ENCODE measurements around the gene MORF4L1. TPM values are rescaled to one million over a fixed set of nuclear protein-coding genes. Genes with fewer than 3 reads are reported as not detected.

MORF4L1 gene
- total RNA-seq, 4 donors from 2014 or later: 83.6 to 293 (median 156) TPM

- Histone ChIP-seq H3K36me3 (peaks cover 0 to 88% (median 15%) of the 10 kb centered on the region in 3 donors), H3K9me3 (no peaks in the 10 kb centered on the region), H3K27ac (no peak overlapping the region), H3K4me3 (no peak overlapping the region), H3K4me1 (peaks cover 5 to 28% (median 10%) of the 10 kb centered on the region in 3 donors), H3K27me3 (no peaks in the 10 kb centered on the region)
- no peak for DNase-seq
- 58 to 59% methylated on average over 5 of the region's 5 CpGs for WGBS, 2 donors
- intact Hi-C loops (cut with DNase I): loop anchor here (5.0 kb wide), 1 partner anchor 72 kb away; no protein-coding TSS in a partner anchor
- TF ChIP-seq POLR2A (IDR thresholded peaks at IDR 0.05): no peak
- TF ChIP-seq CTCF (IDR thresholded peaks at IDR 0.05): peak; percentile 48 to 72 (median 60)
Observed at GRCh38 chr15:78909791-78910228, 37.1 kb downstream of the MORF4L1 start.

GRCh38 chr15:78910271-78910670 lies 37.6 kb downstream of the MORF4L1 start:
- no peaks in the 10 kb centered on the region for H3K27me3 ChIP-seq
- no peak overlapping the region for H3K4me3 ChIP-seq
- intact Hi-C loops (cut with DNase I): loop anchor here (5.0 kb wide), 1 partner anchor 72 kb away; no protein-coding TSS in a partner anchor
- peaks cover 5 to 33% (median 15%) of the 10 kb centered on the region in 3 donors for H3K4me1 ChIP-seq
- peaks cover 0 to 83% (median 15%) of the 10 kb centered on the region in 3 donors for H3K36me3 ChIP-seq
- TF ChIP-seq POLR2A (IDR thresholded peaks at IDR 0.05) (no peak), CTCF (IDR thresholded peaks at IDR 0.05) (no peak)
- no peak overlapping the region for H3K27ac ChIP-seq
- no peaks in the 10 kb centered on the region for H3K9me3 ChIP-seq
- WGBS, 2 donors: 79 to 87% methylated on average over 7 of the region's 7 CpGs
- no peak for DNase-seq

- Histone ChIP-seq H3K4me3 (no peak overlapping the region), H3K9me3 (no peaks in the 10 kb centered on the region), H3K4me1 (peaks cover 5 to 40% (median 34%) of the 10 kb centered on the region in 3 donors), H3K27me3 (no peaks in the 10 kb centered on the region), H3K36me3 (peaks cover 0 to 63% (median 9%) of the 10 kb centered on the region in 3 donors), H3K27ac (no peak overlapping the region)
- no peak for DNase-seq
- intact Hi-C loops (cut with DNase I): loop anchor here (5.0 kb wide), 1 partner anchor 70 kb away; no protein-coding TSS in a partner anchor
- TF ChIP-seq CTCF (IDR thresholded peaks at IDR 0.05): no peak
- no peak for TF ChIP-seq POLR2A (IDR thresholded peaks at IDR 0.05)
- WGBS, 2 donors: 82 to 85% methylated on average over 2 of the region's 2 CpGs
Observed at GRCh38 chr15:78912316-78912715, 39.6 kb downstream of the MORF4L1 start.

GRCh38 chr15:78913012-78913411 lies 40.3 kb downstream of the MORF4L1 start:
- Histone ChIP-seq H3K9me3 (no peaks in the 10 kb centered on the region), H3K27ac (peak overlapping the region in 1 of 4 donors; percentile 30), H3K4me1 (peaks cover 5 to 40% (median 35%) of the 10 kb centered on the region in 3 donors), H3K36me3 (peaks cover 0 to 60% (median 5%) of the 10 kb centered on the region in 3 donors), H3K27me3 (no peaks in the 10 kb centered on the region), H3K4me3 (no peak overlapping the region)
- DNase-seq: no peak
- intact Hi-C loops (cut with DNase I): loop anchor here (5.0 kb wide), 1 partner anchor 69 kb away; no protein-coding TSS in a partner anchor
- TF ChIP-seq CTCF (IDR thresholded peaks at IDR 0.05) (no peak), POLR2A (IDR thresholded peaks at IDR 0.05) (no peak)
- 83 to 87% methylated on average over 3 of the region's 3 CpGs for WGBS, 2 donors

GRCh38 chr15:78914027-78914764 lies 41.5 kb downstream of the MORF4L1 start:
- 39 to 53% methylated on average over 4 to 13 of the region's 13 CpGs for WGBS, 2 donors
- Histone ChIP-seq H3K27ac (peak overlapping the region in 3 of 4 donors; percentile 59 to 75 (median 62)), H3K4me1 (peaks cover 5 to 40% (median 35%) of the 10 kb centered on the region in 3 donors), H3K27me3 (no peaks in the 10 kb centered on the region), H3K4me3 (no peak overlapping the region), H3K9me3 (no peaks in the 10 kb centered on the region), H3K36me3 (peaks cover 0 to 60% (median 5%) of the 10 kb centered on the region in 3 donors)
- DNase-seq: no peak
- TF ChIP-seq POLR2A (IDR thresholded peaks at IDR 0.05) (no peak), CTCF (IDR thresholded peaks at IDR 0.05) (peak in 5 of 6 experiments; percentile 49 to 79 (median 59))
- intact Hi-C loops (cut with DNase I): loop anchor here (5.0 kb wide), 1 partner anchor 68 kb away; no protein-coding TSS in a partner anchor
